HPDE6-E6E7 (cell line): Measurements from ENCODE around the gene FARS2.
"Not testable (repeated sequence)": the region's sequence is repeated elsewhere in the genome, so short reads cannot be mapped to it uniquely, and the experiment has no call there.

Experiments used
- DNase-seq: peaks from one replicate; pipeline ENCODE4 v3.0.0; 2011; ENCODE audit warnings: missing footprints; ENCODE audit errors: extremely low spot score

FARS2 gene

DNA sequence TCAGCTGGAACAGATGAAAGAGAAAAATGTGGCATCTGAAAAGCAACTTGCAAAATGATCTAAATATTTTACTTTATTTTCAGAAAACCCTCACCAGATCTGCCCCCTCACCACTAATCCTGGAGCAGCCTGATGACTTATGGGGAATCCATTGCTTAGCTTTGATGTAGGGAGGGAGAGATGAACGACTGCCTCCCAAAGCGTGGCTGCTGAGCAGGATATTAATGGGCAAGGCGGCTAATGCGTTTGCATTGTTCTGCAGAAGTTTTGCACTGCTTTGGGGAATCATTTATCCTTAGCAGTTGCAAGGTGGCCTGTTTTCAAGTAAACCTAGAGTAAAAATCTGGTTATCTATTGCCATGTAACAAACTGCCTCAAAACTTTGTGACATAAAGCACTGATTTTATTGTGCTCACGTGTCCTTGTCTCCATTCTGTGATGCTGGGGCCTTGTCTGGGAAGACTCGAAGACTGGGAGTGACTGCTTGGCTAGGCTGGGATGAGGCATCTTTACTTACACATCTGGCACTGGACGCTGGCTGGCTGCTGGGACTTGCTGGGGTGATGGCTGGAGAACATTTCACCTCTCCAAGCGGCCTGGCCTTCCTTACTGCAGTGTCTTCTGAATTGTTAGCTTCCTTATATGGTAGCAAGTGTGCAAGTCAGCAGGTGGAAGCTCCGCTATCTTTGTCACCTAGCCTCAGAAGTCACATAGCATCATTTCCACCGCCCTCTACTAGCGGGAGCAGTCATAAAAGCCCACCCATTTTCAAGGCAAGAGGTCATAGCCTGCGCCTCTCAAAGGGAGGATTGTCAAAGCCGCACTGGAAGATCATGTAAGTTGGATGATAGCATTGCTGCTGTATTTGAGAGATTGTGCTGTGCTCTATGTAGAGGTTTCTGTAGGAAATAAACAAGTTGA, 432.2 kb downstream of the FARS2 start:
- DNase-seq, result no peak

DNA sequence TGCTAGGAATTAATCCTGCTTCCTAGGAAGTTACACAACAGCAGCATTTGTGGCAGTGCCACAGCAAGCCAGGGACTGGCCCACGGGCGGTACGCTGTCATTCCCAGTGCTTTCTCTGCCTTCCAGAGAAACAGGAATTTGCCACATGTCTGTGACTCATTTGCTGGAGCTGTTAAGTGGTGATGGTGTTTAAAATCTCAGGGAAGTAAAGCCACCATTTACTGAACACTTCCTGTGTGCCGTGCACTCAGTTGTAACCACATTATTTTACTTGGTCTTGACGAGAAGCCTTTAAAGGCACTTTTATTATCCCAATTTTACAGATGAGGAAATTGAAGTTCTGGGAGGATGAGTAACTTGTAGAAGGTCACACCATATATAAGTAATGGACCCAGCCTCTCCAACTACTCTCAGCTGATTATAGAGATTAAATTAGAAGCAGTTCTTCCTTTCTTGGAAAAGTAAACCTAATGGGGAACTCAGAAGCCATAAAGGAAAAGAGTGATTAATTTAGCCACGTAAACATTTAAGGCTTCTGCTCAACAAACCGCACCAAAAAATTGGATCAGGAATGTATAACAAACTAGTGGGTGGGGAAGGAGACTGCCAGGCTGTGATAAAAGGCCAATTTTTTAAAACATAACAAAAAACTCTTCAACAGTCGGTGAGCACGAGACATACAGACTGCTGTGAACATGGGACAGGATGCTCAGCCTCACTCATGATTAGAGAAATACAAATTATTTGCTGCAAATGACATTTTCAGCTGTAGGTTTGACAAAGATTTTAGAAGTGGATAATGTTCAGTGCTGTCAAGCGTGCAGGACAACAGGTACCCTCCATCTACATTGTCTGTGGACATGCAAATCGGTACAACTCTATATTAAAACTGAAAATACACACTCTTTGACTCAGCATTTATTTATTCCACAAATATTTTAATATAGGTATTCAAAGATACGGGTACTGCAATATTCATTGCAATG, 434.2 kb downstream of the FARS2 start:
- no peak for DNase-seq

DNA sequence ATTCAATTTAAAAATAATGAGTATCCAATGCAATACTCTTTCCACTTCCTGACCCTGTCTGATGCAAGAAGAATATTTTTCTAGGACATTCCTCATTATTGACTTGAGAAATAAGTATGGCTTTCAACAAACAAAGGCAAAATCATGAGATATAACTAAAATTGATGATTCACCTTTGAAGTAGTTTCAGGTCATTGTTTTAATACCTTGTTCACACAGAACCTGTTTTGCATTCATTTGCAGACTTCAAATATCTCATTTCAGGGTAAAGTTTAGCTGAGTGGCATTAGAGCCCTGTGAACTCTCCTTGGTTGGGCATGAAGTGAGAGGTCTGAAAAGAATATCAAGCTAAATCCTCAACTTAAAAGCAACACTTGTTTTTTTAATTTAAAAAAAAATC, 436.2 kb downstream of the FARS2 start:
- DNase-seq, result no peak

DNA sequence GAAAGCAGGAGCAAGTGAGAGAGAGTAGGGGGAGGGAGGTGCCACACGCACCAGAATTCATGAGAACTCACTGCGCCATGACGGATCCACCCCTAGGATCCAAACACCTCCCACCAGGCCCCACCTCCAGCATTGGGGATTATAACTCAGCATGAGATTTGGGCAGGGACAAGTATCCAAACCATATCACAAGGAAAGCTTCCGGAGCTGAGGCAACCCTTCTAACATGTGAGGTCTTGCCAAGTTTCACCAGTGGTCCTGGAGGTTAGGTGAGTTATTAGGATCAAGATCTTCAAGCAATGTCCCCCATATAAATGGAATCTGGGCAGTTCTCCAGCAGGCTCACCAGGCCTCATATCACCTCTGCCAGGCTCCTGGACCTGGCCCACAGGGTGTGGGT, 437.0 kb downstream of the FARS2 start:
- DNase-seq, result no peak

DNA sequence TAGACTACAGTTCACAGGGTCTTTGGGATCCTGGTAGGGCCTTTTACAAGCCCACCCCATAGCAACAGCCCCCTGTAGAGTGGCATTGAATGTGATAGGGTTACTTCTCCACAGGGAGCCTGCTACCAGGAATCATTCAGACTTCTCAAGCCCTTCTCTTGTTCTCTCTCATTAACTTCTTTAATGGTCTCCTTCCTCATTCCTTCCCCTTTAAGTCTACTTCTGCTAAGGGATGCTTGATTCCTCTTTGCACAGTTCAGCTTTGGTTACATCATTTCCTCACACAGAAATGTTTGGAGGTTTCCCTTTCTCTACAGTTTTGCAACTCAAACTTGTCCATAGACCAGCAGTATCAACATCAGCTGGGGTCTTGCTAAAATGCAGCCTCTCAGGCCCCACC, 437.8 kb downstream of the FARS2 start:
- not testable (repeated sequence) for DNase-seq

DNA sequence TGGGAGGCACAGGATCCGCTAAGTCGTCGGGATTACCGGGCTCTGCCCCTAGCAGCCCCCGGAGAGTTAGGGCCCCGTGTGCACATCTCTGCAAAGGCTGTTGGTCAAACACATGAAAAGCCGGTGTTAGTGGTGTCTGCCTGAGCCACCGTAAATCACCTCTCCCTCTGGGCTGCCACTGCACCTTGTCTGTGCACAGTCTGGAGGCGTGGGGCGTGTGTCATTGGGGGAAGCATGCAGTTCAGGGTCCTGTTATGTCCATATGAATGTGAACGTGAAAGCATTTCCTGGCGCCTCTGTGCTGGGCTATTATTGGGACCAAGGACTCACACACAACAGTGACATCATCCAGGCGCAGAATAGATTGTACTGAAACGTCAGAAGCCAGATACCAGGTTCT, 439.9 kb downstream of the FARS2 start:
- DNase-seq, result no peak

DNA sequence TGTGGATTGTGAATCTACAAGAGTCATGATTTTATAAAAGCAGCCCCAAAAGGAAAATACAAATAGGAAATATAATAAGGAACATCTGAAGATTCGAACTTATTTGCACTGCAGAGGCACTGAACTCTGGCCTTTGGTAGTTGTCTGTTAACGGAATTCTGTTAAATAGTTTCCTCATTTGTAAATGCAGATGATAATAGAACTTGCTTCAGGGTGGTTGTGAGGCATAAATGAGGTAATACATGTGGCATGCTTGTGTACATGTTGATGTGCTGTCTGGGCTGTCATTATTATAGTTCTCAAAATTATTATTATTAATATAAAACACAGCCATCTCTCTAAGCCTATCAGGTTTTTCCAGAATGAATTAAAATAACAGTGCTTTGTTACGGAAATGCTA, 443.4 kb downstream of the FARS2 start:
- no peak for DNase-seq

DNA sequence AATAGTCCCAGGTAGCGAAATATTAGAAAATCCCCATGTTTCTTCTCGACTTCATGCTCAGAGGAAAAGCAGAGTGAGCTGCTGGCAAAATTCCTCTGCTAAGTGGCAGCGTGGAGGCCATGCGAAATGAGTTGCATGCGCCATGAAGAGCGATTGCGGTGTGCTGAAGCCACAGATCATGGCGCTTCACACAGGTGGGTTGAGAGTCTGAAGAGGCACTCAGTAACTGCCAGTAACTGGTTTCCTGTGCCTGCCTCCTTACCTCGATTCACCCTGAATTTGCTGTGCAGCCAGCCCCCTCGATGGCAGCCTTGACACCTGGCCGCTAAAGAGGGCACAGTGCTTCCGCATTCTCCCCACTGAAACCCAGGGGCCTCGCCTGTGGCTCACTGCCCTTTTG, 443.9 kb downstream of the FARS2 start:
- DNase-seq, result no peak

DNA sequence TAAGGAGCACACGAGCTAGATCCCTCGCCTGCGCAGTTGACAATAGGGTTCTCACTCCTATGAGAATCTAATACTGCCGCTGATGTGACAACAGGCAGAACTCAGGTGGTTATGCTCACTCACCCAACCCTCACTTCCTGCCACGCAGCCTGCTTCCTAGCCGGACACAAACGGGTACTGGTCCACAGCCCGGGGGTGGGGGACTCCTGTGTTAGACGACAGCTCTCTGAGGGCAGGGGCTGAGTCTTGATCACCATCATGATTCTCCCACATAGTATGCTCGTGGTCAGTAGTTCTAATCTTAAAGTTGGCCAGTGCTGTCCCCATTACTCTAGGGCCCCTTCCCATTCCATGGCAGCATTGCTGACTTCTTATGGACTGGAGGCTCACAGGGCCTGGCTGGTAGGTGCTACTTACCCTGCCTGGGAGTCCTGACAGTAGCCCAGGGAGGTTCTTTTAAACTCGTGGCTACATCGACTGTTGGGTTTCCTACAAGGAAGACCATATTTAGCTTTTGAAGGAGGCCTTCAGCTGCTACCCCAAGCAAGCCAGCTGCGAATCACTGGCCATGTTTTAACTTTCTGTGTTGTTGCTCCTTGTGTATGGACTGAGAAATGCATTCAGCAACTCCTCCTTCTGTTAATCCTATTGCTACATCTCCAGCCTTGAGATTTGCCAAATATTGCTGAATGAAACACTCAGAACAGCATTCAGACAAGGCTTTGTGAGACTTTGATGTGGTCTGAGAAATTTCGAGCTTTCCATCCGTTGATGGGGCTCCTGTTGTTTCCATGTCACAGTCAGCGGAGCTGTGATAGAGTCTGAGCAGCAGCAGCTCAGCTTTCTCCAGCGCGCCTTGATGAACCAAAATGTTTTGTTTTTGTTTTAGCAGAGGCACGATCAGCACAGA, 445.1 kb downstream of the FARS2 start:
- no peak for DNase-seq

DNA sequence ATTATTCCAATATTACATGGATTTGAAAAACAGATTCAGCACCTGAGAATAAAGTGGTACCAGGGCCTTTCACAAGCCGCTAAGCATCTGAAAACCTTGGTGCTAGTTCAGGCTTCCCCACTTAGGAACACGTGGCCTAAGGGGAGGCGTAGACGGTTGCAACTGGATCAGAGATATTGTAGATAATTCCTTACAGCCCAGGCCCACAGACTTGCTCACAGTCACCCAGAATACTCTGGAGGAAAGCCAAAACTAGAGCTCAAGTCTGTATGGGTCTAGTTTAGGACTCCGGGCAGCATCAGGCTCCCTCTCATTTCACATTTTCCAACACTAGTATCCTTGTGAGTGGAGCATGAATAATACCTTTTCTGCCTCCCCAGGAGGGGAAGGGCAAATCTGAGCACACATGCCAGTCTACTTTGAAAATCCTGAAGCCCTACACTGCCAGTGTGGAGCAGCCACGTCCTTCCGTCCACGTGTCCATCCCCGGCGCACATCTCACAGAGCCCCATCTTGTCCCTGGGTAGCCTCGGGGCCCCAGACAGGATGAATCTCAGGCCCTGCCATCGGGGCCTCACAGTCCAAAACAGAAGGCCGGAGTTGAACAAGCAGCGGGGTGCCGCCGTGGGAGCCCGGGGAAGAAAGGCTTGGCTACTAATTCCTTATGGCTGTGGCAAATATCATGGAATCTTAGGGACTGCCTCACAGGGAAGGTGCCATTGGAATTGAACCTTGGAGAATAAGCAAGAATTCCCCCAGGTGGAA, 446.1 kb downstream of the FARS2 start:
- DNase-seq, result no peak

DNA sequence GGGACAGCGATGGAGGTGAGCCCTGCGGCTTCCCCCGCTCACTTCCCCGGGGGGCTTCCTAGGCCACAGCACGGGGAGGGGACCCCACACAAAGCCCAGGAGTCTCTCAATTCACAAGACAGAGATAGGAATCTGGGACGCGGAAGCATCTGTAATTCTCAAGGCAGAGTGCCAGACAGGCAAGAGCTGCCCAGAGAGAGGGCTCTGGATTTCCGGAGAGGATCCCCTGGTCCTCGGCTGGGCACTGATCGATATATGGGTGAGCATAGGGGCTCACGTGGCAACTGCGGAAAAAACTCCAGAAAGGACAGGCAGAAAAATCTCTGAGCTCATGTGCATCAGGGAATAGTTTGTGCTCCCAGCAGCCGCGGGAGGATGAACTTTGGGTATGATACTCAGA, 449.2 kb downstream of the FARS2 start:
- DNase-seq, result no peak

DNA sequence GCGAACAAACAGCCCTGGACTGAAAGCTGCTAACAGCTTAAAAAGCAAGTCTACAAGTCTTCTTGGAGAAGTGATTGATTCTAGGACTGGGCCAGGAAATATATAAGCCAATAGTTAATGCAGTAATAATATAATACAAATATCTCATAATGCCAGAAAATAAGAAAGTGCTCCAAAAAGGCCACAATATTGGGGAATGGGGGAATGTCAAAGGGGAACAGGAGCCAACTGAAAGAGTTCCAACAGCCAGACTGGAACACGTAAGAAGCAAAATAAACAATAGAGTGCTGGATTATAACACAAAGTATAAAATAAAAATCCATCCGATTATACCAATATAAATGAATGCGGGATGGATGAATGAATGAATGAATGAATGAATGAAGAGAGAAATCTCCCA, 449.6 kb downstream of the FARS2 start:
- DNase-seq, result no peak

DNA sequence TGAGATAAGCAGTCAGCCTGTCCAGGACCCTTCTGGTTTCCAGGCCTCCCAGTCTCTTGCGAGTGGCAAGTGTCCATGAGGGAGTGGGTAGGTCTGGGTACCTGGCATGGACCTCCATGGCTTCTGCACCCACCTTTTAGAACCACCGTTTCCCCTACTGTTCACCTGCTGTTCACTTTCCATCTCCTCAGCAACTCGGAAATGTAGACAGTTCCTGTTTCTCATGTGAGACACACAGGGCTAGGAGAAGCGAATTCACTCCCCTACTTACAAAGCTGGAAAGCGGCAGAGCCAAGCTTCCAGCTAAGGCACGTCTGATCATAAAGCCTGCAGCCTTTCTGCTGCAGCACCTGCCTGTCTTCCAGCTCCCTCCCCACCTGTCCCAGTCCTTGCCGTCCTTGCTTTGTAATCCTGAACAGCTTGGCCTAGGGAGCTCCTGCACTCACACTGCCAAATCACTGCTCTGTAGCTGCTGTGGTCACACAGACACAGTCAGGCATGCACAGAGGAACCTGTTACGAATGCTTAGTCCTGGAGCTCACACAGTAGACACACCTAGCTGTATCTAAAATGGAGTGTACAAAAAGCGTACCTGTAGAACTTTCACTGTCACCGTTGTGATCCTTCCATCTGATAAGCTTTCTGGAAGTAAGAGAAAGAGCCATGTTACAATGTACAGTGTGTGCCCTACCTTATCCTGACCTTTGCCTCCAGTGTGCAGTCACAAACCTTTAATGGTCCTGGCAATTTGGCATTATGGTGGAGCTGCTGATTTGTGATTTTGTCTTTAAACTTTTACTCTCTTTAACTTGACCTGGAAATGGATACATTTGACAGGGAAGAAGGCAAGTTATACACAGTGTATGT, 451.3 kb downstream of the FARS2 start:
- DNase-seq, result no peak

DNA sequence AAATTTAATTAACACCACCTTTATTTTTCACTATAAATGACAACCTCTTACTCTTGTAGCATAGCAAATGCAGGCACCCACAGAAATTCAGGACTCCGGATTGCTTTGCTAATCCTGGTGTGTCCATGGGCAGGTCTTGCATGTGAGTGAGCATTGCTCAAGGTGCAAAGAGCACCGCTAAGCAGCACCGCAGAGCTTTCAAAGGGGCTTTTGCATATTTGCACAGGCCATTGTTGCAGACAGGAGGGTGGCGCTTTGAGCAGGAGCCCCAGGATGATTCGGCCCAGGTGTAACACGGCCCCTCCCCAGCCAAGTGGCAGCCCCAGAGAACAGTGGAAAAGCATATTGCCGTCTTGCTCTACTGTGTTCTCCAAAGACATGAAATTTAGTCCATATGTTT, 452.2 kb downstream of the FARS2 start:
- DNase-seq, result no peak

DNA sequence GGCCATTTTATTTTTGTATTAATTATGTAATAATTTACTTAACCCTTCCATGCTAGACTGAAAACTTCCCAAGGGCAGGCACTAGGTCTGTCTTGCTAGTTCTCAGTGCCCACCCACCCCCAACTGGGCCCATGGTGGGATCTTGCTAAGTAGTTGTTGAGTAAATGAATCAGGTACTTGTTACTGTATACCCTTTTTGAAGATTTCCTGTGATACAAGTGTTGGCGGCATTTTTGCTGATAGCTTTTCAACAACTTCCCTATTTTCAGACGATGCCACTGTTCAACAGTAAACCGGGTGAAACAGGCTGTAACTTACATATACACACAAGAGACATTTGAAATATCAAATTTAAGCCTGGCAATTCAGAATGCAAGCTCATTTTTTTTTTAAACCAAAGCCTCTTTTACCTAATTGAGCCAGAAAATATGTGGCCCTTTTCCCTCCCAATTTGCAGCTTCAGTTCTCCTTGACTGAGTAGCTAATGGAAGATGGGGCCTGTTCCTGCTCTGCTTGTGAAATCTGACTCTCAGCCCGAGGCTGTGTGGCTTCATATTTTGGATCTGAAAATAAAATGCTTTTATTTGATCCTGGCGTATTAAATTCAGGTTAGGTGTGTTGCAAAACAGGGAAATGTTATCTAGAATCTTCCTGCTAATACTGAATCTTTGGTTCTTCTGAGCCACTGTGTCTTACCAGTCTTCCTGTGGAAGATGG, 457.1 kb downstream of the FARS2 start:
- no peak for DNase-seq

DNA sequence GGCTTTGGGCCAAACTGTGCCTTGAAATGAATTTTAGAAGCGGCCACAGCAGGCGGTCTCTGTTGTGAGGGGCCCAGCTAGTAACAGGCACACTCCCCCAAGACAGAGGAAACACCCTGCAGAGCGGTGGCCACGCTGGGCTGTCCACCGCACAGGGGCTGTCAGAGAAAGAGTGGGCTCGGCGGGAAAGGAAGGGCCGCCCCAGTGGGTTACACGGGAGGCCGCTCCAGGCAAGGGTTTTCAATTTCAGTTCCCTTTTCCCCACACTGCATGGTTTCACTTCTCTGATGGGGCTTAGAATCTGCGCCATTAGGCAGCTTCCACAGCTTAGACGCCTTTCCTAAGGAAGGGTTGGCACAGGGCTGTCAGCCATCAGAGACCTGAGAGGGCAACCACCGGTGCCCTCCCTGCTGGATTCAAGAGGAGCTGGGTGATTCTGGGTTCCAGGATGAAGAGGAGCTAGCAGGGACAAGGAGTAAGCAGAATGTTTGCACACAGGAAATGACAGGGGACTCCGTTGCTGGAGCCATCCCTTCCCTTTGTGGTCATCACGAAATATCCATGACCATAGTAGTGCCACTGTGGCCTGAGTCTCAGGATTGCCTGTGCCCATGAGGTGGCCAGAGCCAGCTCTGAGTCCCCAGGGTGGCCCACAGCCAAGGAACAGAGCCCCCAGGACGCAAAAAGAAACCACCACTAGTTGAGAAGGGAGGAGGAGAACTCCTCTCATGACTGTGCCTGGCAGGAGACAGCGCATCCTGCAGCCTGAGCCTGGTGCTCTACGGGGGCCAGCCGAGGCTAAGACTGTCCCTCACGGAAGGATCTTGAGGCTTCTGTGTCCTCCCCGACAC, 462.8 kb downstream of the FARS2 start:
- DNase-seq, result no peak

DNA sequence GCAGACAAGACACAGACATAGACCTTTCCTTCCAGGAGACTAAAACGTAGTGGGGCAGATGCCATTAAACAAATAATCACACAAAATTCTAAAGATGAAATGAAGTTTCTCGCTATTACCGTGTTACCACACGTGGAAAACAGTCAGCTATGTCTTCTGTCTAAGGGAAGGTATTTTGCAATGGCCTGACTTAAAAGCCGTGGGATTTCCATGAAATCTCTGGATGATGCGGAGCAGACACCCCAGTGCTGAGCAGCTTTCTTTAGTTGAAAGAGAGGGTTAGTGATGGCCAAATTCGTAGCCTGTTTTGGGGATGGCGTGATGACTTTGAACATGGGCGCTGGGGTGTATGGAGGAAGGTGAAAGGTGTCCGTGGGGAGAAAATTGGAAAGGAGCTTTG, 463.6 kb downstream of the FARS2 start:
- no peak for DNase-seq
